ENCODE data around the gene PRR5. TPM values are rescaled to one million over a fixed set of nuclear protein-coding genes. Genes with fewer than 3 reads are reported as not detected.

Gene PRR5
- total RNA-seq, 1 experiment from 2014 or later: 11.8 TPM

- Histone ChIP-seq H2BK120ac (ENCODE audit: low read depth, low read length, poor library complexity, severe bottlenecking) (no peak overlapping the region), H3K9me3 (ENCODE audit: control insufficient read depth, low read depth, low read length) (no peaks in the 10 kb centered on the region), H2BK12ac (ENCODE audit: insufficient read length, low read depth, low read length) (no peak overlapping the region), H2BK5ac (ENCODE audit: insufficient read length, low read length) (no peak overlapping the region), H2AK5ac (ENCODE audit: insufficient read length, low read length) (no peak overlapping the region), H2AFZ (ENCODE audit: low read length) (no peak overlapping the region), H4K91ac (ENCODE audit: insufficient read length, low read depth, low read length) (no peak overlapping the region), H3K14ac (ENCODE audit: insufficient read depth, low read length) (no peak overlapping the region), H4K5ac (ENCODE audit: insufficient read length, low read depth, low read length) (no peak overlapping the region), H3K79me2 (ENCODE audit: insufficient read depth, low read length) (no peaks in the 10 kb centered on the region), H3K4me2 (ENCODE audit: insufficient read depth, insufficient read length, low read length) (no peak overlapping the region), H3K79me1 (ENCODE audit: insufficient read depth, low read depth, low read length, poor library complexity, severe bottlenecking) (no peaks in the 10 kb centered on the region), H3K9ac (ENCODE audit: extremely low read depth, insufficient read length, low read length) (no peak overlapping the region), H3K4me1 (ENCODE audit: insufficient read depth, low read length) (no peaks in the 10 kb centered on the region; the same call in 1 of the 2 replicates), H3T11ph (ENCODE audit: low read length) (no peak overlapping the region), H3K23me2 (ENCODE audit: insufficient read length, low read depth, low read length, poor library complexity, severe bottlenecking) (no peaks in the 10 kb centered on the region), H3K4ac (ENCODE audit: low read depth, low read length) (no peak overlapping the region), H3K27me3 (ENCODE audit: insufficient read depth, low read length) (no peaks in the 10 kb centered on the region), H2BK20ac (ENCODE audit: low read depth, low read length, poor library complexity, severe bottlenecking) (no peak overlapping the region), H3K18ac (ENCODE audit: insufficient read length, low read depth, low read length) (no peak overlapping the region), H4K8ac (replicated peaks; ENCODE audit: insufficient read length, low read depth, low read length) (no peak overlapping the region), H3K23ac (ENCODE audit: insufficient read length, low read depth, low read length) (no peak overlapping the region), H2BK15ac (ENCODE audit: low read depth, low read length) (no peak overlapping the region), H4K20me1 (ENCODE audit: control insufficient read depth, insufficient read depth, insufficient read length) (no peaks in the 10 kb centered on the region), H3K27ac (ENCODE audit: insufficient read length, low read depth, low read length) (no peak overlapping the region), H3K56ac (ENCODE audit: insufficient read length, low read depth, low read length) (no peak overlapping the region)
- Mint-ChIP-seq H3K27me3 (ENCODE audit: low read depth) (peaks cover 4% of the 10 kb centered on the region), H3K36me3 (ENCODE audit: insufficient read depth in 1 of 3, low read depth in 3 of 3) (no peaks in the 10 kb centered on the region), H3K27ac (no peak overlapping the region; a peak in 1 of 7 replicates), H3K4me3 (no peak overlapping the region), H3K9me3 (no peaks in the 10 kb centered on the region), H3K4me1 (peaks cover 14 to 39% of the 10 kb centered on the region in 2 experiments)
- TF ChIP-seq CTCF (conservative IDR thresholded peaks at IDR 0.05): no peak
- DNase-seq: no peak
- no CpG with 5 or more reads among the region's 23 CpGs for WGBS (ENCODE audit: extremely low coverage, insufficient read length, low lambda C conversion rate)
These were observed 33.0 kb downstream of the PRR5 start for GRCh38 chr22:44734801-44735517.
